CD14-positive monocyte (primary cell): ENCODE results near the gene SERTM1. TPM values are rescaled to one million over a fixed set of nuclear protein-coding genes. Genes with fewer than 3 reads are reported as not detected.

Experiments
- DNase-seq, 3 donors: peaks; one replicate each; pipeline ENCODE4 v3.0.0-alpha.2; 2011 to 2022
- H2AFZ ChIP-seq: 2 replicates; pipeline ENCODE4 v1.6.0; 2012; ENCODE audit warnings: mild to moderate bottlenecking, low read depth, low read length, inconsistent platforms; ENCODE audit not compliant: insufficient read depth, poor library complexity, severe bottlenecking
- H3K27ac ChIP-seq, 2 donors: 1 replicate in 1 of 2; 2 replicates in 1 of 2; pipeline ENCODE4 v1.5.1; 2012 to 2013; ENCODE audit warnings: low read length in 2 of 2, control low read depth in 1 of 2, inconsistent platforms in 1 of 2, low read depth in 1 of 2, mild to moderate bottlenecking in 1 of 2
- H3K27me3 ChIP-seq, 2 donors: one replicate each; pipeline versions ENCODE4 v1.6.0 to v1.6.1; 2011 to 2013; ENCODE audit warnings: low read length in 2 of 2; ENCODE audit not compliant: control insufficient read depth in 2 of 2, insufficient read depth in 2 of 2
- H3K36me3 ChIP-seq, 2 donors: replicated peaks in 1 of 2; 1 replicate in 1 of 2; 2 replicates in 1 of 2; pipeline versions ENCODE4 v1.5.1 to v1.6.1; 2012 to 2013; ENCODE audit warnings: low read length in 2 of 2, control low read depth in 1 of 2, inconsistent platforms in 1 of 2, mild to moderate bottlenecking in 1 of 2; ENCODE audit not compliant: insufficient read depth in 2 of 2, control insufficient read depth in 1 of 2
- H3K4me1 ChIP-seq, 2 donors: 1 replicate in 1 of 2; 2 replicates in 1 of 2; pipeline versions ENCODE4 v1.5.1 to v1.6.1; 2012 to 2013; ENCODE audit warnings: low read length in 2 of 2, control low read depth in 1 of 2, inconsistent platforms in 1 of 2, mild to moderate bottlenecking in 1 of 2, moderate library complexity in 1 of 2; ENCODE audit not compliant: insufficient read depth in 2 of 2, control insufficient read depth in 1 of 2
- H3K4me2 ChIP-seq: replicated peaks from 2 replicates; pipeline ENCODE3; 2012; ENCODE audit warnings: low read length, moderate library complexity, mild to moderate bottlenecking; ENCODE audit not compliant: poor library complexity, severe bottlenecking; ENCODE audit errors: extremely low read depth
- H3K4me3 ChIP-seq, 3 experiments: fragments of 200-600 bp in 1 of 3; sonication (generic) in 1 of 3; replicated peaks in 1 of 3; 1 replicate in 2 of 3; 2 replicates in 1 of 3; pipeline ENCODE4 v1.5.1; 2011 to 2013; ENCODE audit warnings: low read length in 3 of 3, mild to moderate bottlenecking in 3 of 3, control low read depth in 2 of 3, low read depth in 2 of 3, inconsistent platforms in 1 of 3, moderate library complexity in 1 of 3
- H3K79me2 ChIP-seq: 2 replicates; pipeline ENCODE4 v1.6.0; 2012; ENCODE audit warnings: mild to moderate bottlenecking, control low read depth, inconsistent platforms, low read length, moderate library complexity; ENCODE audit not compliant: insufficient read depth
- H3K9ac ChIP-seq: 2 replicates; pipeline ENCODE4 v1.6.0; 2017; ENCODE audit warnings: low read length, mild to moderate bottlenecking; ENCODE audit not compliant: insufficient read depth, poor library complexity, severe bottlenecking
- H3K9me3 ChIP-seq, 2 donors: replicated peaks in 1 of 2; 1 replicate in 1 of 2; 2 replicates in 1 of 2; pipeline versions ENCODE4 v1.5.1 to v1.6.1; 2012 to 2013; ENCODE audit warnings: low read length in 2 of 2, control low read depth in 1 of 2; ENCODE audit not compliant: control insufficient read depth in 1 of 2, insufficient read depth in 1 of 2
- H4K20me1 ChIP-seq: 2 replicates; pipeline ENCODE4 v1.6.0; 2012; ENCODE audit warnings: mild to moderate bottlenecking, low read length, control low read depth, moderate library complexity; ENCODE audit not compliant: insufficient read depth
- H3K27ac Mint-ChIP-seq, 7 donors: one replicate each; pipeline ENCODE4 v1.8.0; 2020; ENCODE audit warnings: mild to moderate bottlenecking in 7 of 7, mixed read lengths in 7 of 7, moderate library complexity in 6 of 7, inconsistent platforms in 2 of 7
- H3K27me3 Mint-ChIP-seq, 3 donors: one replicate each; pipeline ENCODE4 v1.8.0; 2021 to 2022; ENCODE audit warnings: low read depth in 3 of 3, mild to moderate bottlenecking in 3 of 3, mixed read lengths in 3 of 3, moderate library complexity in 3 of 3, inconsistent platforms in 1 of 3
- H3K36me3 Mint-ChIP-seq, 2 donors: one replicate each; pipeline ENCODE4 v1.8.0; 2020; ENCODE audit warnings: mixed read lengths in 2 of 2, inconsistent platforms in 1 of 2, mild to moderate bottlenecking in 1 of 2
- H3K4me1 Mint-ChIP-seq: one replicate; pipeline ENCODE4 v1.8.0; 2020; ENCODE audit warnings: mild to moderate bottlenecking, mixed read lengths
- H3K4me3 Mint-ChIP-seq, 2 donors: one replicate each; pipeline ENCODE4 v1.8.0; 2020; ENCODE audit warnings: mild to moderate bottlenecking in 2 of 2, mixed read lengths in 2 of 2, moderate library complexity in 1 of 2
- H3K9me3 Mint-ChIP-seq, 7 donors: one replicate each; pipeline ENCODE4 v1.8.0; 2020 to 2022; ENCODE audit warnings: mixed read lengths in 7 of 7, mild to moderate bottlenecking in 6 of 7, moderate library complexity in 6 of 7, inconsistent platforms in 2 of 7
- WGBS: methylation state at CpG from one replicate; pipeline ENCODE4 v1.1.5; 2013; ENCODE audit warnings: missing lambda C conversion rate; ENCODE audit not compliant: insufficient coverage; 5-methylcytosine and 5-hydroxymethylcytosine counted together
- intact Hi-C, 2 donors: fragments of 100-400 bp; cut with micrococcal nuclease; formaldehyde crosslinking; loops; one replicate each; pipeline versions ENCODE4 v1.15.0 to v1.15.1; 2023
- polyA plus RNA-seq, 3 donors: library from polyadenylated mRNA; depleted of rRNA in 1 of 3; unstranded in 2 of 3; stranded (reverse) in 1 of 3; fragments of 300-500 nt in 2 of 3; fragments of >200 nt in 1 of 3; fragmentation: Illumina TruSeq in 2 of 3; gene quantifications; 1 replicate in 2 of 3; 2 replicates in 1 of 3; pipeline ENCODE4 v1.2.3, GENCODE V29; 2012 to 2021
- TF ChIP-seq, protein P1 (sequence below): fragments of 200-600 bp; IDR thresholded peaks from one replicate; pipeline ENCODE4 v1.8.0; 2022; ENCODE audit warnings: antibody characterized with exemption, mild to moderate bottlenecking

The SERTM1 gene
- polyA plus RNA-seq, 3 donors = not detected

DNA sequence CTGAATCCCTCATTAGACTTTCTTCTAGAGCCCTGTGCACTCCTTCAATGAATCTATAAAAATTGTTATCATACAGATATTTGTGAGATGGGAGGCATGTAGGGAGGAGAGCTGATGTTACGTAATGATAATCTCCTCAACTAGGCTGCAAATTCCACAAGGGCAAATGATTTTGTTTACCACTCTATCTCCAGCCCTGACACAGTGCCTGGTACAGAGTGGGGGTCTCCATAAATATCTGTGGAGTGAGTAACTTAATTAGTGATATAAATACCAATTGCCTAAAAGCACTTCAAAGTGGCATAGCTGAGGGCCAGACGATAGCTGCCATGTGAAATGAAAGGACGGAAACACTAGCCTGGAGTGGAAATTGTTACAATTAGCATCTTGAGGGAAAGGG, 54.2 kb downstream of the SERTM1 start:
- Mint-ChIP-seq H3K36me3 (no peaks in the 10 kb centered on the region), H3K9me3 (peaks cover 0 to 5% (median 0%) of the 10 kb centered on the region in 7 donors), H3K27ac (no peak overlapping the region), H3K27me3 (no peaks in the 10 kb centered on the region), H3K4me1 (no peaks in the 10 kb centered on the region), H3K4me3 (no peak overlapping the region)
- no peaks in the 10 kb centered on the region for H3K27me3 ChIP-seq
- H3K79me2 ChIP-seq = no peaks in the 10 kb centered on the region
- H4K20me1 ChIP-seq = no peaks in the 10 kb centered on the region
- no peaks in the 10 kb centered on the region for H3K4me1 ChIP-seq
- TF ChIP-seq, protein P1, sequence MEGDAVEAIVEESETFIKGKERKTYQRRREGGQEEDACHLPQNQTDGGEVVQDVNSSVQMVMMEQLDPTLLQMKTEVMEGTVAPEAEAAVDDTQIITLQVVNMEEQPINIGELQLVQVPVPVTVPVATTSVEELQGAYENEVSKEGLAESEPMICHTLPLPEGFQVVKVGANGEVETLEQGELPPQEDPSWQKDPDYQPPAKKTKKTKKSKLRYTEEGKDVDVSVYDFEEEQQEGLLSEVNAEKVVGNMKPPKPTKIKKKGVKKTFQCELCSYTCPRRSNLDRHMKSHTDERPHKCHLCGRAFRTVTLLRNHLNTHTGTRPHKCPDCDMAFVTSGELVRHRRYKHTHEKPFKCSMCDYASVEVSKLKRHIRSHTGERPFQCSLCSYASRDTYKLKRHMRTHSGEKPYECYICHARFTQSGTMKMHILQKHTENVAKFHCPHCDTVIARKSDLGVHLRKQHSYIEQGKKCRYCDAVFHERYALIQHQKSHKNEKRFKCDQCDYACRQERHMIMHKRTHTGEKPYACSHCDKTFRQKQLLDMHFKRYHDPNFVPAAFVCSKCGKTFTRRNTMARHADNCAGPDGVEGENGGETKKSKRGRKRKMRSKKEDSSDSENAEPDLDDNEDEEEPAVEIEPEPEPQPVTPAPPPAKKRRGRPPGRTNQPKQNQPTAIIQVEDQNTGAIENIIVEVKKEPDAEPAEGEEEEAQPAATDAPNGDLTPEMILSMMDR = no peak
- DNase-seq = no peak
- intact Hi-C loops = no loop called here
- no peak overlapping the region for H3K27ac ChIP-seq
- H3K4me3 ChIP-seq = no peak overlapping the region
- H3K36me3 ChIP-seq = no peaks in the 10 kb centered on the region
- H3K4me2 ChIP-seq = no peak overlapping the region
- H3K9ac ChIP-seq = no peak overlapping the region
- no peak overlapping the region for H2AFZ ChIP-seq
- WGBS = 95% methylated on average over 2 of the region's 3 CpGs
- H3K9me3 ChIP-seq = no peaks in the 10 kb centered on the region

- H3K4me3 Mint-ChIP-seq = no peak overlapping the region
- no CpG with 5 or more reads among the region's 4 CpGs for WGBS
- H3K79me2 ChIP-seq = no peaks in the 10 kb centered on the region
- no peaks in the 10 kb centered on the region for H4K20me1 ChIP-seq
- H3K4me1 ChIP-seq = no peaks in the 10 kb centered on the region
- H2AFZ ChIP-seq = no peak overlapping the region
- no peaks in the 10 kb centered on the region for H3K36me3 ChIP-seq
- H3K9ac ChIP-seq = no peak overlapping the region
- H3K27me3 ChIP-seq = no peaks in the 10 kb centered on the region
- H3K27ac Mint-ChIP-seq = no peak overlapping the region
- no peaks in the 10 kb centered on the region for H3K9me3 ChIP-seq
- H3K9me3 Mint-ChIP-seq = peaks cover 0 to 2% (median 0%) of the 10 kb centered on the region in 7 donors
- TF ChIP-seq, protein P1 = peak; percentile 88
- peaks cover 0 to 3% (median 0%) of the 10 kb centered on the region in 3 donors for H3K27me3 Mint-ChIP-seq
- no peaks in the 10 kb centered on the region for H3K36me3 Mint-ChIP-seq
- no peak overlapping the region for H3K4me3 ChIP-seq
- H3K4me2 ChIP-seq = no peak overlapping the region
- no peaks in the 10 kb centered on the region for H3K4me1 Mint-ChIP-seq
- no peak overlapping the region for H3K27ac ChIP-seq
- DNase-seq = peak; percentile 29 to 41 (median 38)
- intact Hi-C loops = loop anchor here (5.0 to 10.0 kb wide), 3 partner anchors 311 to 451 kb away; partner anchors contain the start of gene SPART (in 1 of the 2)
Measured at GRCh38 chr13:36736119-36736726, 62.4 kb downstream of the SERTM1 start.
